ENCODE data around the gene SOX18.

Gene SOX18

GRCh38 chr20:64011366-64011779, 38.1 kb downstream of the SOX18 start:
- H3K4me3 ChIP-seq (replicated peaks; ENCODE audit: low read depth, low read length) = no peak overlapping the region
- TF ChIP-seq CTCF (IDR thresholded peaks at IDR 0.05; ENCODE audit: low read depth, low read length, missing control alignments) = no peak
- no peak for DNase-seq (ENCODE audit: extremely low read depth, low read depth)

DNA sequence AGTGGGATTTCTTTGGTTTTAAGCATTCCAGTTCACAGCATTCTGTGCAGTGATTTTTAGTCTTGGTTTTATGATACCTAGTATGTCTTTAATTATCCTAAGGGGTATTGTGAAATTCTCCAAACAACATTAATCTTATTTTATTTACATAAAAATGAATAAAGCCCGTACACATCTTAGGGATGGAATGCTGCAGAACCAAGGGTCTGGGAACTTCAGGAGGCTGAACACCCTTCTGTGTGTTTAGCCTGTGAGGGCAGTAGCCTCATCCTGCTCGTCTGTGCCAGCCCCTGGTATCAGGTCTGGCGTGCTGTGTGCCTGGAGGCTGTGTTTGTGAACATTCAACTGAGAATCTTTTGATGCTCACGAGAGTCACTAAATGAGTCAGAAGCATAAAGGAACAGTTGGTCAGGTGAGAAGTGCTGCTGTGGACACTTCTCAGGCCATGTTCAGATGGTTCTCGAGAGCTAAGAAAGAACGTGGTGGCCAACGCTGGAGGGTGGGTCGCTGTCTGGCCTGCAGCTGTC, 38.7 kb downstream of the SOX18 start:
- TF ChIP-seq CTCF (IDR thresholded peaks at IDR 0.05; ENCODE audit: low read depth, low read length, missing control alignments) = no peak
- H3K4me3 ChIP-seq (replicated peaks; ENCODE audit: low read depth, low read length) = no peak overlapping the region
- no peak for DNase-seq (ENCODE audit: extremely low read depth, low read depth)

GRCh38 chr20:64009811-64010387, 39.5 kb downstream of the SOX18 start:
- TF ChIP-seq CTCF (IDR thresholded peaks at IDR 0.05; ENCODE audit: low read depth, low read length, missing control alignments) = no peak
- H3K4me3 ChIP-seq (replicated peaks; ENCODE audit: low read depth, low read length) = no peak overlapping the region

DNA sequence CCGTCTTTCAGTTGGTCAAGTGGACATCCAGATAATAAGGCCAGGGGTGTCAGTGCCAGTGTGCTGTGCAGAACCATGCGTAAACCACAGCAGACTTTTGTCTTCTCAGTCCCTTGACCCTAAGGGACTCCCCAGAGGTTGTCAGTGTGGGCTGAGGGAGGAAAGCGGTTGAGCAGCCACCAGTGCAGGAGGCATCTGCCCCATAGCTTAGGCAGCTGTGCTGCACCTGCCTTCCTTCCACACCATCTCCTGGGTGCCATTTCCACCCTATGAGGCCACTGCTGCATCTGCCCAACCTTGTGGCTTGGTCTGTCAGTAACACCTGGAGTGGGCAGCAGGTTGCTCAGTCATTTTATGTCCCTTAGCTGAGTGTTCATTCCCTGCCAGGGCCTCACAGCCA, 42.5 kb downstream of the SOX18 start:
- DNase-seq (ENCODE audit: extremely low read depth, low read depth) = no peak
- H3K4me3 ChIP-seq (replicated peaks; ENCODE audit: low read depth, low read length) = no peak overlapping the region

More at GRCh38 chr20:64009811-64010387, 39.5 kb downstream of the SOX18 start:
- no peak for DNase-seq (ENCODE audit: extremely low read depth, low read depth)

GRCh38 chr20:64006490-64006889, 42.9 kb downstream of the SOX18 start:
- TF ChIP-seq CTCF (IDR thresholded peaks at IDR 0.05; ENCODE audit: low read depth, low read length, missing control alignments) = no peak
- no peak overlapping the region for H3K4me3 ChIP-seq (replicated peaks; ENCODE audit: low read depth, low read length)
- DNase-seq (ENCODE audit: extremely low read depth, low read depth) = no peak

More for the DNA sequence above, 42.5 kb downstream of the SOX18 start:
- no peak for TF ChIP-seq CTCF (IDR thresholded peaks at IDR 0.05; ENCODE audit: low read depth, low read length, missing control alignments)

DNA sequence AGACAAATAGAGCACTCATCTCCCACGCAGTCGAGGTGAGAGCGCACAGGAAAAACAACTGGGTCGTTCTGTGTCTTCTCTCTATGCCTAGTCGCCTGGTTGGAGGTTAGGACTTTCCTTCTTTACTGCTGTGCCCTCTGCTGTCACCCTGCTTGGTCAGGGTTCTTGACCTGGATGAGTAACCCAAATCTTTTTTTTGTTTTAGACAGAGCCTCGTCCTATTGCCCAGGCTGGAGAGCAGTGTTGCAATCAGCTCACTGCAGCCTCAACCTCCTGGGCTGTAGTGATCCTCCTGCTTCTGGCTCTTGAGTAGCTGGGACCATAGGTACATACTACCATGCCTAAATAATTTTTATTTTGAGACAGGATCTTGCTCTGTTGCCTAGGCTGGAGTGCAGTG, 44.0 kb downstream of the SOX18 start:
- no peak for DNase-seq (ENCODE audit: extremely low read depth, low read depth)
- H3K4me3 ChIP-seq (replicated peaks; ENCODE audit: low read depth, low read length) = no peak overlapping the region
- TF ChIP-seq CTCF (IDR thresholded peaks at IDR 0.05; ENCODE audit: low read depth, low read length, missing control alignments) = no peak

Measured in HFF-Myc (cell line).